Ishikawa (cell line): ENCODE results near the gene SPATA16.

Experiments used
- CEBPB ChIP-seq: IDR thresholded peaks from 2 replicates; pipeline ENCODE4 v1.6.1; 2012
- CREB1 ChIP-seq: IDR thresholded peaks from 2 replicates; pipeline ENCODE4 v1.6.1; 2012; ENCODE audit warnings: low read depth
- EGR1 ChIP-seq: IDR thresholded peaks from 2 replicates; pipeline ENCODE4 v1.6.1; 2012
- EP300 ChIP-seq: IDR thresholded peaks from 2 replicates; pipeline ENCODE4 v1.6.1; 2012; ENCODE audit warnings: borderline replicate concordance
- FOXM1 ChIP-seq: IDR thresholded peaks from 2 replicates; pipeline ENCODE4 v1.6.1; 2012; ENCODE audit warnings: low read depth, borderline replicate concordance
- MAX ChIP-seq: IDR thresholded peaks from 2 replicates; pipeline ENCODE4 v1.6.1; 2012
- NFIC ChIP-seq: IDR thresholded peaks from 2 replicates; pipeline ENCODE4 v1.6.1; 2012
- RAD21 ChIP-seq: IDR thresholded peaks from 2 replicates; pipeline ENCODE4 v1.6.1; 2012; ENCODE audit warnings: low read depth
- REST ChIP-seq: IDR thresholded peaks from 2 replicates; pipeline ENCODE4 v1.6.1; 2012; ENCODE audit warnings: low read depth, mild to moderate bottlenecking
- TAF1 ChIP-seq: IDR thresholded peaks from 2 replicates; pipeline ENCODE4 v1.6.1; 2012; ENCODE audit warnings: low read depth, mild to moderate bottlenecking
- TCF12 ChIP-seq: IDR thresholded peaks from 2 replicates; pipeline ENCODE4 v1.6.1; 2012; ENCODE audit warnings: low read depth
- TEAD4 ChIP-seq: IDR thresholded peaks from 2 replicates; pipeline ENCODE4 v1.6.1; 2012
- USF1 ChIP-seq: IDR thresholded peaks from 2 replicates; pipeline ENCODE4 v1.6.1; 2012
- YY1 ChIP-seq: IDR thresholded peaks from 2 replicates; pipeline ENCODE4 v1.6.1; 2012; ENCODE audit warnings: low read depth
- ZBTB7A ChIP-seq: IDR thresholded peaks from 2 replicates; pipeline ENCODE4 v1.6.1; 2012; ENCODE audit warnings: low read depth

Gene SPATA16

DNA sequence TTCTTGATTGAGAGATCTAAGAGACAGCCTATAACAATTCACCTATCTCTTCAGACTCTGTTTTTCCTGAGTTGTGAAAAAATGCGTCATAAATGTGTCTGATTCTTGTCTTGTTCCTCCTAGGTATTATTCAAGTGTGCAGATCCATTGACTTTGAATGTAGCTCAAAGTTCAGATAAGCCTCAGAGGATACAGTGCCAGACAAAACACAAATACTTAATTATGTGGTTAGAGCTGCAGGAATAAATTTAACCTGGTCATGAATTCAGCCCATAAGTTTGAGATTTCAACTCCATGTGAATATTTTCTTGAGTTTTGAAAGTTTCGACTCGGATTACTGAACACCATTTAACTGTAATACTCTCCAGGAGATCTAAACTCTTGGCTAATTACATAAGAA is 216.5 kb downstream of the SPATA16 start:
- TF ChIP-seq RAD21 (no peak), FOXM1 (no peak), TEAD4 (no peak), USF1 (no peak), CEBPB (no peak), EP300 (no peak), MAX (no peak), TAF1 (no peak), REST (no peak), EGR1 (no peak), TCF12 (no peak), NFIC (no peak), ZBTB7A (no peak)

DNA sequence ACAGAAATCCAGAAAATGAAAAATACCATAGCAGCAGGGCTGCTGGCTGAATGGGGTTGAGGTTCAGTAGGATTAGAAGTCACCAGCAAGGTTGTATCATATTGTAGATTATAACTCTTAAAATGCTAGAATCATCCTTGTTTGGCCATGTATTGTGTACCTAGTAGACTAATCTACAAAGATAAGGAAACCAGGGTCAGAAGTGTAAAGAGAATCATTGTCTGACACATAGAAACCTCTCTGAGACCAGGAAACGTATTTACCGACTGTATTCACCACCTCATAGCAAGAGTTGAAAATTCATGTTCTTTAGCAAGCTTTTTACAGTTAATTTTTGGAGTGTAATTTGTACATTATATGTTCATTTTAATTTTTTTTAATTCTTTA is 221.7 kb downstream of the SPATA16 start:
- TF ChIP-seq MAX (no peak), CREB1 (no peak), NFIC (no peak), EGR1 (no peak), TEAD4 (no peak), CEBPB (no peak), RAD21 (no peak)

DNA sequence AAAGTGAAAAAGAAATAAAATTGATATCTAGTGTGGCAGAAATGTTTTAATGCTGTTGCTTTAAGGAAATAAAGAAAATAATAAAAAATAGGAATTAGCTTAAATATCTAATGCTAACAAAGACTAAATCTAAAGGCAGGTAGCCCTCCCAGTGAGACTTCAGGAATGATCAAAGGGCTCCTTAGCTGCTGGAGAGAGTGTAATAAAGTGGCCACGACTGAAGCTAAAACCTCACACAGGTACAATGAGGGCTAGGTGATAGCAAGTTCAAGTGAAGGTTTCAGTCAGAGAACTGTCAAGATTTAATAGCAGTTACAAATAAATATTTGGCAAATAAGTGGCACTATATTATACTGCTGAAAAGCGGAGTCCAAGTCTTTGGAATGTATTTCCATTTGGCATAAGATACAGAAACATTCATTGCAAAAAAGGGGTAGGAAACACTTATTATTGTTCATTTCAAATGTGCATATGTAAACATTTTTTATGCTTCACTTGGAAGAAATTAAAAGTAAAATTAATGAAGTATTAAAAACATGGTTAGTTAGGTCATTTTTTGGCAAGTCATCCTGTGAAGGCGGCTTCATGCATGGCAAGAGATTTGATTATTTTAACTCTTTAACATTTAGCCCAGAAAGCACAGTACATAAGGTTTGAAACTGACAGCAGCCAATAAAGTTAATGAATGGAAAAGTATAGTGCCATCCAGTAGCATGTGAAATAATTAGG is 222.3 kb downstream of the SPATA16 start:
- TF ChIP-seq ZBTB7A: no peak
- no peak for TF ChIP-seq CEBPB
- peak; percentile 29; the same call in 1 of the 2 replicates for TF ChIP-seq NFIC

- TF ChIP-seq EGR1: no peak
- TF ChIP-seq FOXM1: 0 out of 2 replicates have a peak, but pooled peaks have one; percentile 21
Measured at GRCh38 chr3:172918165-172918564, 222.9 kb downstream of the SPATA16 start.

DNA sequence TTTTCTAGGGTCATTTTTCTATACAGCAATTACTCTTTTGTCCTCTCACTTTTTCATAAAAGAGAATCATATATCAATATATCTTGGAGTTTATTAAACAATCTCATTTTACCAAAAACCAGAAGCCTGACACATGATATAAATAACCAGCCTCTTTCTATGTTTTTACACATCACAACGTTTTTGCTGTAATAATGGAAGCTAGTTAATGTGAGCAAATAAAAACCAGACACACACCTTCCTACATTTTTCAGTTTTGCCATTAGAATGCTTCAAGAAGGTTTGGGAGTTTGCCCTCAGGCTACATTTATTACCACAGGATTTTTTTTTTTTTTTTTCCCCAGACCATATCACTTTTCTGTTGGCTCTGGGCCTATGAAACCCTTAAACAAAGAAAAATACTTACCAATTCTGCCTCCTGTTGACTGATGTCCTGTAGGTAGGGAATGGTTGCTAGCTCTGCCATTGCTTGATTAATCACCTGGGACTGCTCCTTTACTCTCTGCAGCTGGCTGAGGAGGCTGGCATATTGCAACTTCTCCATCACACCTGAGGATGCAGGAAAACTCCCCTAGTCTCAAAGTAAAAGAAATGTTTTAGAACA is 225.0 kb downstream of the SPATA16 start:
- 0 out of 2 replicates have a peak, but pooled peaks have one; percentile 17 for TF ChIP-seq MAX
- peak; percentile 22 for TF ChIP-seq RAD21
- no peak for TF ChIP-seq USF1
- TF ChIP-seq NFIC: peak; percentile 75
- TF ChIP-seq ZBTB7A: no peak
- TF ChIP-seq EP300: peak; percentile 64; the same call in 1 of the 2 replicates
- TF ChIP-seq TCF12: peak; percentile 67
- TF ChIP-seq TAF1: no peak
- TF ChIP-seq YY1: 0 out of 2 replicates have a peak, but pooled peaks have one; percentile 42
- TF ChIP-seq TEAD4: peak; percentile 33; the same call in 1 of the 2 replicates
- no peak for TF ChIP-seq FOXM1
- no peak for TF ChIP-seq REST
- no peak for TF ChIP-seq EGR1
- TF ChIP-seq CEBPB: no peak
- no peak for TF ChIP-seq CREB1

DNA sequence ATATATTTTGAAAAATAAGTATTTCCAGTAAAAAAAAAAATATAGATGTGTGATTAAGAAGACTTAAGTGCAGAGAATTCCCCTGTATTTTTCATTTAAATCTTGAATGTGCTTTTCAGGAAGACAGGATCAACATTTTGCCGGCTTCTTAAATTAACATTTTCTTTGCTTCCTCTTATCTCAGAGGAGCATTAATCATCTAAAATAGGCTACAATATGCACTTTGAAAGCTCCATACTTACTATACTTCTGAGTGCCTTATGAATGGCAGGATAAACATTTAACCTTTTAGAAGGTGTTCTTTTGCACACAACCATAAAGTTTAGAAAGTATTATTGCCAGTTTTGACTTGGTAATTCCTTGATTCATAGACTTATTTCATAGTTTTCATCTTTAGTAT is 226.2 kb downstream of the SPATA16 start:
- no peak for TF ChIP-seq REST
- no peak for TF ChIP-seq CREB1
- TF ChIP-seq TEAD4: no peak
- no peak for TF ChIP-seq YY1
- no peak for TF ChIP-seq EP300
- TF ChIP-seq ZBTB7A: no peak
- no peak for TF ChIP-seq RAD21
- no peak for TF ChIP-seq TCF12
- TF ChIP-seq TAF1: no peak
- no peak for TF ChIP-seq CEBPB
- no peak for TF ChIP-seq EGR1
- no peak for TF ChIP-seq USF1
- TF ChIP-seq FOXM1: no peak
- TF ChIP-seq NFIC: no peak
- no peak for TF ChIP-seq MAX
